Myocyte (in vitro differentiated cells): ENCODE data around the gene HNMT. TPM values are rescaled to one million over a fixed set of nuclear protein-coding genes. Genes with fewer than 3 reads are reported as not detected.
"Not testable (repeated sequence)": the region's sequence is repeated elsewhere in the genome, so short reads cannot be mapped to it uniquely, and the experiment has no call there.

Source experiments
- DNase-seq: peaks from one replicate; pipeline ENCODE4 v3.0.0-alpha.2; 2012; ENCODE audit warnings: low read depth
- total RNA-seq: library from RNA; depleted of rRNA; stranded (reverse); fragments of >200 nt; gene quantifications from 2 replicates; pipeline ENCODE4 v1.2.3, GENCODE V29; 2014

The HNMT gene
- total RNA-seq, 1 donor from 2014 or later, result 43.8 TPM

DNA sequence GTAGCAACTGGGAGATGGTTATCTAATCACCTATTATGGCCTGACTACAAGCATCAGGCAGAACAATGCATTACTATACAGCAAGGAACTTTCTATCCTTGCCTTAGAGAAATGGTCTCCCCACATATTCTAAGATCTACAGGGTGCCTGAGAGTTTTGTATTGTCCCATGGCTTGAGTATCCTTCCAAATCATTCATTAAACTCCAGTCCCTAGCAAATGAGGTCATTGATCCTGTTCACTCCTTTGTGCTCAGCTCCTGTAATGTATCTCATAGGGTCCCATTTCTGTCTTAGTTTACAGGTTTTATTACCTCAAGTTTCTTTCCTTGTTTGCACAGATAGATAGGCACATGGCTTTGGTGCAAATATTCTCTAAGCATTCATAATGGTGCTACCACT, 9.0 kb downstream of the HNMT start:
- no peak for DNase-seq

DNA sequence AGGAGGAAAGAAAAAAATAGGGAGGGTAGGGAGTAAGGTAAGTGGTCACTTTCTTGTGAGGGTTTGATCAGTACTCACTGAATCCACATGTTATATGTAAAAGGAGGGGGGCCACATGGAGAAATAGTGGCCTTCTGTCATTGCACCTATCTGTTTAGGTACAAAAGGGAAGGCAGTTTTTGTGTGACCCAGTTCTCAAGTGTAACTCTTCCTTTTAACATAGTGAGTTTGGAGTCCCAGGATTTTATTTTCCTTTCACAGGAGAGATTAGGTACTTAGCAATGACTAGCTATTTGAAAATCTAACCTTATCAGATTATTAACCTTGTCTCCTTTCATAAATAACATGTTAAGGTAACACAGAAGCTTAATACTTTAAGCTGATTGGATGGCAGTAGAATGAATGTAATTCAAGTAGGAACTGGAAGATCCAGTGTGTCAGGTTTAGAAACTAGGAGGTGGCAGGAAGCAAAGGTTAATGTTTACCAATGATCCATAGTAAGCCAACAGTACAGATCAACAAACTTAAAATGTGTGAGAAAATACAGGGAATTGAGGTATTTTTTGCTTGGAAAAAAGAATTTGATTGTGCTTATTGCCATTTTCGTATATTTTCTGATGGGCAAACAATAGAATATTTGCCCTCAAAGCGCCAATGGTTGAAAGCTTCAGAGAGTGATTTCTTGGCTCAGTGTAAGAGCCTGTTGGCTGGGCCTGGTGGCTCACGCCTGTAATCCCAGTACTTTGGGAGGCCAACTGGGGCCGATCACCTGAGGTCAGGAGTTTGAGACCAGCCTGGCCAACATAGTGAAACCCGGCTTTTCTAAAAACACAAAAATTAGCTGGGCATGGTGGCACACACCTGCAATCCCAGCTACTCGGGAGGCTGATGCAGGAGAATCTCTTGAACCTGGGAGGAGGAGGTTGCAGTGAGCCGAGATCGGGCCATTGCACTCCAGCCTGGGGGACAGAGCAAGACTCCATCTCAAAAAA, 11.3 kb downstream of the HNMT start:
- no peak for DNase-seq

DNA sequence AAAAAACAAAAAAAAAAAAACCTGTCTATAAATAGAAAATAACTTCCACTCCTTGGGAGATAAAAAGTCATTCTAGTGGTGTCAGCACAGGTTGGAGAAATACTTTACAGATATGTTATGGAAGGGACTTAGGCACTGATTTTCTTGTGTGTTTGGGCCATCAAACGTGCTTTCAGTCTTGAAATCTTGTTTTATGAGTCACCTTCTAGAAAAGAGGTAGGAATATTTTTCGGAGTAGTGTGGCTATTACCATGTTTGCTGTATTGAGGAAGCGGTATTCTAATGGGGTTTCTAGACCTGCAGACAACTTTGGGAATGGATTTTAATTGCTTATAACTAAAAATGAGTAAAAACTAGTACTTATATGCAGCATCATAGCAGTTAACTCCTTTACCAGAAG, 12.0 kb downstream of the HNMT start:
- no peak for DNase-seq

DNA sequence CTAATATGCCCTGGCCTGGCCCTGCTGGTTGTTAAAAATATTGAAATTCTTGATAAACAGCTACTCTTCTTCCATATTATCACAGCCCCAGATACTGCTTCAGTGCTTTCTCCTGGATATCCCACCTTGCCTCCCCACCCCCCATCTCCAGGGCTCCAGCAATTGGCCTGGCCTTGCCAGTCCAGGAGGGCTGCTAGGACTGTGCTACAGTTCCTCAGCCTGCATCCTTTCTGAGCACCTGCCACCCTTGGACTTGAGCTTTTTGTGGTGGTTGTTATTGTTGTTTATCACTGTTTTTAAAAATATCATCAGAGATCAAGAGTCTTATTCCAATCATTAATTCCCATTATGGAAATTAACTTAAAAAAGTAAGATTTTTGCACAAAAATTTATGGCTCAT, 13.5 kb downstream of the HNMT start:
- no peak for DNase-seq

DNA sequence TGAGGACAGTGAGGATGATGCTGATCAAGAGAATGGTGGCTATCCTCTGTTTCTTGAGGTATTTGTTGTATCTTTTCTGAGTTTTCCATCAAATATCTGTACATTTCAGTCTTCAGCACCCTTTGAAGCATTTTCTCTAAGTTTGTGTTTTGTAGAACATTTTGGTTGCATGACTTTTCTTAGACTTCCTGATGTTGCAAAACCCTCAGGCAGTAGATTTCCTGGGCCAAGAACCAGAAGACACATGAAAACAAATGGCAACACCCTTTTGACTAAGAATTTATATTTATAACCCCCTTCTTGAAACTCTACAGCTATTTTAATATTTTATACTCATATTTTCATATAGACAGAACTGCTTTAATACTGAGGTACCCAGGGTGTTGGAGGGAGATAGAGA, 16.2 kb downstream of the HNMT start:
- DNase-seq, result no peak

DNA sequence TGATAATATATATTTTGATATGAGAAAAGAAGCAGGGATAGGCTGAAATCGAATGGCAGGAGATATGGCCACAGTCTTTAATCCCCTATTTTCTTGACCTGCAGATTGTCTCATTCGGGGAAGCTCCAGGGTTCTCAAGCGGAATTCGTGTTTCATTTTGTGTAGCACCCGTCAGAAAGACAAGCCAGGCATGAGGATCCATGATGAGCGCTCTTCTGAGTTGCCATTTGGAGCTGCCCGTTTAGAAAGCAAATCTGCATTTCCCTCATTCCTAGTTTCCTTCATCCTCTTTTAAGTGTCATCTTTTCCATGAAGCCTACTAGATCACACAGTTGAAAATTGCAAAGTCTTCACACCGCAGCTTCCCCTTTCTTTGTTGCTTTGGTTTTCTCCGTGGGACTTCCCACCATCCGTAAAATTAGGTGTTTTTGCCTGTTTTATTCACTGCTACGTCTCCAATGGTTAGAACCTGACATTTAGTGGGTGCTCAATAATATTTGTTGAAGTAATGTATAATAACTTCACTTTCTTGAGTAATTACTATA, 16.9 kb downstream of the HNMT start:
- DNase-seq, result no peak

DNA sequence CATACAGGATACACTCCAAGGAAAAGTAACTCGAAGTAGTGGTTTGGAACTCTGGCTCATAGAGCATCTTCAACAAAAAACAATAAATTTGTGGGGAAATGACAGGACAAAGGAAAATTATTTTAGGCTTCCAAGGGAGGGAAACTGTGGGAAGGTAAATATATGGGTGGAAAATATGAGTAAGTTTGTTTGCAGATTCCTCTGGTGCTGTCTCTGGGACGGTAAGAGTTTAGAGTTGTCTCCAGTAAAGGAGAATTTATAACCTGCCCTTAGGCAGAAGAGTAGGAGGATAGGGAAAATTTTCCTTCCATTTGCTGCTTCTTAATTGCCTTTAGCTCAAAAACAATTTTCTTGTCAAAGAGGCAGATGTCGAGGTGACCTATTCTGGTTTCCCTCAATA, 19.3 kb downstream of the HNMT start:
- DNase-seq, result no peak

DNA sequence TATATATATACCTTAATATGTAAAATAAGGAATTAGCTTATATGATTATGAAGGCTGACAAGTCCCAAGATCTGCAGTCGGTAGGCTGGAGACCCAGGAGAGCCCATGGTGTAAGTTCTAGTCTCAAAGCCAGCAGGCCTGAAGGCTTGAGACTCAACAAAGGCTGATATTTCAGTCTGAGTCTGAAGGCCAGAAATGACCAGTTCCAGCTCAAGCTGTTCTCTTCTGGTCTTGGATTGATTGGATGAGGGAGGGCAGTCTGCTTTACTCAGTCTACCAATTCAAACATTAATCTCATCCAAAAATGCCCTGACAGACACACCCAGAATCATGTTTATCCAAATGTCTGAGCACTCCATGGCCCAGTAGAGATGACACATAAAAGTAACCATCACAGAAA, 22.0 kb downstream of the HNMT start:
- no peak for DNase-seq

DNA sequence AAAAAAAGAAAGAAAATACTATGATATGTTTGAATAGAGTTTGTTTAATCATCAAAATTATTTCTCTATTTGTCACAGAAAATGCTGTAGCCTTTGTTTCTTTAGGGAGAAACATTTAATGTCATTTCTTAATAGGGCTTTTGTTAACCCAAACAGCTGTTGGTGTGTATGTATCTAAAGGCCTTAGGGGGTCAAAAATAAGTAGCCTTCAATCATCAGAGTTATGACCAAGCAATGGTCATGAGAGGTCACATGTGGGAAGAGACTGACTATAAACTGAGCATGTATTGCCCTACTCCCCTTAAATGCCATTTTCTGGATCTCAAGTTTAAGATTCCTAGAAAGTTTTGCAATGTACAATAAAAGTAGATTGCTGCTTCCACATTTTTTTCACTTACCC, 22.7 kb downstream of the HNMT start:
- peak; percentile 13 for DNase-seq

DNA sequence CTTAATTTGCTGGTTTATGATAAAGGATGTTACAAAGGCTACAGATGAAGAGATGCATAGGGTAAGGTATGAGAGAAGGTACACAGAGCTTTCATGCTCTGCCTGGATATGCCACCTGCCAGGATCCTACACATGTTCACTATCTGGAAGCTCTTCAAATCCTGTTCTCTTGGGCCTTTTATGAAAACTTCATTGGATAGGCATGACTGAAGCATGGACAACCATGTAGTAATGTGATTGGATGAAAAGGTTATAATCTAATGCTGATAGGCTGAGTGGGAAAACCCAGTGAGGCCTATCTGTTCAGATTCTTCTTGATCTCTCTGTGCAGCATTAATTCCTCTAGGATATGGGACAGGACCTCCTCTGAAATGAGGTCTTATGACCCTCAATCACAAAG, 26.8 kb downstream of the HNMT start:
- DNase-seq, result no peak

DNA sequence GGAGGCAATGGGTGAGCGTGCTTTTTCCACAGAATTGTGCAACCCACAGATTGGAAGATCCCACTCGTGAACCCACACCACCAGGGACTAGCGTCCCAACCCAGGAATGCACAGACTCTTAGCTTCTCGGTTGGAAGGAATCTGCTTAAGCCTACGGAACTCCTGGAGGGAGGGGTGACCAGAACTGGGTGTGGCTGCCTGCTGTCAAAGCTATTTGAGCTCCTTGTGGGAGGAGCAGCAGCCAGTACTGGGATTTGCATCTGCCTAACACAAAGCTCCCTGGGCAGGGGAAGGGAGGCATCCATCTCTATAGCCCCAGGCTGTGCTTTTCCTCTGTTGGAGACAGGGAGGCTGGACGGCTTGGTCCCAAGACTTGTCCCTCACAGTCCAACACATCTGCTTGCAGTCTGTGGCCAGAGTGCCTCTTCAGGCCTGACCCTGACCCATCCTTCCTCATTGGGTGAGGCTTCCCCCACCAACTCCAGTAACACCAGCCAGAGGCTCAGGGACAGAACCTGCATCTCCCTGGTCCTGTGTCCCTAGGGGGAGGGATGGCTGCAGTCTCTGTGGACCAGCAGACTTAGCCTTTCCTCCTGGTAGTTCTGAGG, 27.9 kb downstream of the HNMT start:
- DNase-seq, result no peak

DNA sequence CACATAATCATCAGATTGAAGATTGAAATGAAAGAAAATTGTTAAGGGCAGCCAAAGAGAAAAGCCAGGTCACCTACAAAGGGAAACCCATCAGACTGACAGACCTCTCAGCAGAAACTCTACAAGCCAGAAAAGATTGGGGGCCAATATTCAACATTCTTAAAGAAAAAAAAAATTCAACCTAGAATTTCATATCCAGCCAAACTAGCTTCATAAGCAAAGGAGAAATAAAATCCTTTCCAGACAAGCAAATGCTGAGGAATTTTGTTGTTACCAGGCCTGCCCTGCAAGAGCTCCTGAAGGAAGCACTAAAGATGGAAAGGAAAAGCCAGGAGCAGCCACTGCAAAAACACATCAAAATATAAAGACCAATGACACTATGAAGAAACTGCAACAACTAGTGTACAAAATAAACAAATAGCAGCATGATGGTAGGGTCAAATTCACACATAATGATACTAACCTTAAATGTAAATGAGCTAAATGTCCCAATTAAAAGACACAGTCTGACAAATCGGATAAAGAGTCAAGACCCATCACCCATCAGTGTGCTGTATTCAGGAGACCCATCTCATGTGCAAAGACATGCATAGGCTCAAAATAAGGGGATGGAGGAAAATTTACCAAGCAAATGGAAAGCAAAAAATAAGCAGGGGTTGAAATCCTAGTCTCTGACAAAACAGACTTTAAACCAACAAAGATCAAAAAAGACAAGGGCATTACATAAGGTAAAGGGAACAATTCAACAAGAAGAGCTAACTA, 29.6 kb downstream of the HNMT start:
- DNase-seq, result not testable (repeated sequence)

DNA sequence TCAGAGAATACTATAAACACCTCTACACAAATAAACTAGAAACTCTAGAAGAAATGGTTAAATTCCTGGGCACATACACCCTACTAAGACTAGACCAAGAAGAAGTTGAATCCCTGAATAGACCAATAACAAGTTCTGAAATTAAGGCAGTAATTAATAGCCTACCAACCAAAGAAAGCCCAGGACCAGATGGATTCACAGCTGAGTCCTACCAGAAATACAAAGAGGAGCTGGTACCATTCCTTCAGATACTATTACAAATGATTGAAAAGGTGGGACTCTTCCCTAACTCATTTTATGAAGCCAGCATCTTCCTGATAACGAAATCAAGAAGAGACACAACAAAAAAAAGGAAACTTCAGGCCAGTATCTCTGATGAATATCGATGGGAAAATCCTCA, 31.1 kb downstream of the HNMT start:
- DNase-seq, result not testable (repeated sequence)

DNA sequence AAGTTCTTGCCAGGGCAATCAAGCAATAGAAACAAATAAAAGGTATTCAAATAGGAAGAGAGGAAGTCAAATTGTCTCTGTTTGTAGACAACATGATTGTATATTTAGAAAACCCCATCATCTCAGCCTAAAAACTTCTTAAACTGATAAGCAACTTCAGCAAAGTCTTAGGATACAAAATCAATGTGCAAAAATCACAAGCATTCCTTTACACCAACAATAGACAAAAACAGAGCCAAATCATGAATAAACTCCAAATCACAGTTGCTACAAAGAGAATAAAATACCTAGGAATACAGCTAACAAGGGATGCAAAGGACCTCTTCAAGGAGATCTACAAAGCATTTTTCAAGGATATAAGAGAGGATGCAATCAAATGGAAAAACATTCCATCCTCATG, 31.9 kb downstream of the HNMT start:
- not testable (repeated sequence) for DNase-seq

DNA sequence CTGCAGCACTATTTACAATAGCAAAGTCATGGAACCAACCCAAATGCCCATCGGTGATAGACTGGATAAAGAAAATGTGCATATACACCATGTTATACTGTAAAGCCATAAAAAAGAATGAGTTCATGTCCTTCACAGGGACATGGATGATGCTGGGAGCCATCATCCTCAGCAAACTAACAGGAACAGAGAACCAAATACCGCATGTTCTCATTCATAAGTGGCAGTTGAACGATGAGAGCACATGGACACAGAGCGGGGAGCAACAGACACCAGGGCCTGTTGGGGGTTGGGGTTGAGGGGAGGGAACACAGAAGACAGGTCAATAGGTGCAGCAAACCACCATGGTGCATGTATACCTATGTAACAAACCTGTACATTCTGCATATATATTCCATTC, 33.5 kb downstream of the HNMT start:
- DNase-seq, result no peak

DNA sequence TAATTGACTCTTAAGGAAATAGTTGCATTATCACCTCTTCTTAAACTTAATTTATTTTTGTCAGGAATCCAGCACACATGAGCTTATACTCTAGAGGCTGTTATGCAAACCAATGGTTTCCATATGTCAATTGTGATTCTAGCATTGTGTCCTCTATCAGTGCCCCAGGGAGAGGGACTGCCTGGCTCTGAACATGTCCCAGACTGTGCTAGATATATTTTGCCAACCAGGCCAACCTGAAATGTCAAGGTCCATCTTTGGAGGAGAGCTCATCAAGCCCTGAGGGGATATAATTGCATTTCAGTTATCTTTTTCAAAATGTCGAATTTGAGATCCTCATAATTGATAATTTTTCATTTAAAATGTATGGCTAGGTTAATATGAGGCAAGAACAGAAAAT, 34.2 kb downstream of the HNMT start:
- no peak for DNase-seq

DNA sequence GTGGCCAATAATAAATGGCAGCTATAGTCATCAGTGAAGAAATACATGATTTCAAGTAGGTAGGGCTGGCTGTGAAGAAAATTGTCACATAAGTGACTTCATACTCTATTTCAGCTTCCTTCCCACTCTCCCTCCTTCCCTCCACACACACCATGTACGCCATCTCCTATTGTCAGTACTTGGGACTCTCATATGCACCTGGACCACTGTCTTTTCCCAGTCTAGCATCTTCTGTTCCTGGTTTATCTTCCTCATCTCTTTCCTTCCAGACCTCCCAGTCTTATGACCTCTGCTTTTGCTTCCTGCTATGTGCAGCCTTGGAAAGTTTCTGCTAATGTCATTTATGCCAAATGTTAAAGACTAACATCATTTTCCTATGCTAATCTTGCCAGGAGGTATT, 35.0 kb downstream of the HNMT start:
- no peak for DNase-seq

DNA sequence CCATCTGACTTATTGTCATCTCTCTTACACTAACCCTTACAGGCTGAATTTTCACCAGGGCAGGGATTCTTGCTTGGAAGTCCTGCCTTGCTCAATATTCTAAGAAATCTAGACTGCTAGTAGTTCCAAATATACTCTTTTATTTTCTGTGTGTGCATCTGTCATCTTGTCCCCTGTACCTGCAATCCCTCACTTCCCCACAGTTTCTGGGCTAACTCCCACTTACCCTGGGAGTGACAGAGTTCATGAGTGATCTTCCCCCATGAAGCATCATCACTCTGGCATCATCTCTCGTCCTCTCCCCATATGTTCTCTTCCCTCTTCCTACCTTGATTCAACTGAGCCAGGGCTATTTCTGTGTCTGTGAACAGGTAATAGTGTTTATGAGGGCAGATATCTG, 35.7 kb downstream of the HNMT start:
- DNase-seq, result no peak

DNA sequence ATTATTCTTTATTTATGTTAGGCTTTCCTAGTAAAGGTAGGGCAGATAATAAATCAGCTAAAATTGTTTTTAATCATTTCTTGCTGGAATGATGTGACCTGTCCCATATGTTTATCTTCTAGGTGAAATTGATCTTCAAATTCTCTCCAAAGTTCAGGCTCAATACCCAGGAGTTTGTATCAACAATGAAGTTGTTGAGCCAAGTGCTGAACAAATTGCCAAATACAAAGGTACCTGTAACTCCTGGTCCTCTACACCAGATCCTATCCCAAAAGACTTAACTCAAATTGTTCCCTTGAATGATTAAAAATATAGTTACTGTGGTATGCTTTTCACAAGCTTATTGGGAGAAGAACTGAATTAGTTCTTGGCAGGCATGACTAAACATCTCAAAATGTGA, 36.5 kb downstream of the HNMT start:
- DNase-seq, result no peak

DNA sequence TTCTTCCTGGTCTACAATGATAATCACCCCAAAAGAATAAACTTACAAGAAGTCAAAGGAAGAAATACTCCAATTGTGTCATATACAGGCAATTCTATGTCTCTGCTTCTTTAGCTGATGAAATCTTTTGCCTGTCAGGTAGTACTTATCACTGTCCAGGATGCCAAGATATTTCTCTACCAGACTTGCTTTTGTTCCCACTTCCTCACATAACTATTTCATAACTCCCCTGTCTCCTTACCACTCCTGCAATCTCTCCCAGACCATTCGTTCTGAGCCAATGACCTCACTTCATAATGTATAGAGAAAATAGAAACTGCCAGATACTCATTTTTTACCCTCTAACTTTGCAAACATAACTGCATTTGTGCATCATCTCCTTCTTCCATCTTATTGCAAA, 39.1 kb downstream of the HNMT start:
- DNase-seq, result no peak

DNA sequence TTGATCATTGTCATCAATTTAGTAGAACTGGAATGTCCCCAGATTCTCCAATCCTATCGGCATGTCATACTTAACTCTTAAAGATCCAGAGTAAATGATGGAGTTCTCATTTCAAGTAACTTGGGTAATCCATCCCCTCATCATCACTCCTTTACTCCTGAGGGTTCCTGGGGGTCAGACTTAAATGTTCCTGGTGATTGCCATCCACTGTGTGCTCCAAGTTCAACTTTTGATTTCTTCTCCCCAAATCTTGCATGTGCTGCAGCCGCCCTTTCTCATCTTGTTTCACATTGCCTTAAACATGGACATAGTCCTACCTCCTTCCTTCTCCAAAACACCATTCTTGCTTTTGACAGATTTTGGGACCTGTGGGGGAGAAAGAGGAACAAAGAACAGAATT, 43.2 kb downstream of the HNMT start:
- DNase-seq, result no peak

DNA sequence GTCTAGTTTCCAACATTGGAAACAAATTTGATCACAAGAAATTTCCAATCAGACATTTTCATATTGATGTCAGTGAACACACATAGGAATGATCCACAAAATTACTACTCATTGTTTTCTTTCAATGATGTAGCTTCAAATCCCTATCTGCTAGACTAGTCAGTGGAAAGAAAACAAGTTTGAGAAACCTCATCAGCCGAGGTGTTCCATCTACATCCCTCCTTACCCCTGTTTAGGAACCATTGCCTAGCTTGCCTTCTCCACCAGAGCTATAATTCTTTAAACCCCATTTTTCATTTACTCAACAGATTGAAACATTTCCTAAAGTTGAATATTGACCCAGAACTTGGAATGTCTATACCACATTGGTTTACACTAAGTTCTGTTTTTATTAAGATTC, 45.3 kb downstream of the HNMT start:
- DNase-seq, result no peak
